ENCODE measurements around the gene CUL1.

The CUL1 gene

DNA sequence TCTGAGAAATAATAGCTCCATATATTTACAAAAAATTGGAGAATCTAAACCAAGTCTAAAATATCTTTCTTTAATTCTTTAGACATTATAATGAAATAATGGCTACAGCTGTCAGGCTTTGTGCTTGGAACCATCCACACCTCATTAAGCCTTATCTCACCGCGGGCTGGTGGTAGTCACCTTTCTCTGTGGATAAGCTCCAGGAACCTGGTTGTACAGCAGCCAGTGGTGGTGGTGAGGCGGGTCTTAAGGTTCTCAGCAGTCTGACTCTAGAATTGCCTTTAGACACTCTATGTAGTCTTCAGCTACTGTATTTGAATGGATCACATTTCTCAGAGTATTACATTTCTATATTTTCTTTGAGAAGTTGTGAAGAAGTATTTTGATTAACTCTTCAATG, 34.2 kb downstream of the CUL1 start:
- H3K9me3 ChIP-seq (ENCODE audit: insufficient read depth, low read length, severe bottlenecking), result no peaks in the 10 kb centered on the region
- DNase-seq, result no peak
- peaks cover 52% of the 10 kb centered on the region for H4K20me1 ChIP-seq (ENCODE audit: insufficient read depth, low read length)
- ATAC-seq (ENCODE audit: insufficient read depth, low read depth), result no peak
- no peak overlapping the region for H3K4me2 ChIP-seq (ENCODE audit: insufficient read depth, low read length)
- peaks cover 75% of the 10 kb centered on the region for H3K36me3 ChIP-seq (ENCODE audit: insufficient read depth, low read length)
- no peaks in the 10 kb centered on the region for H3K27me3 ChIP-seq (ENCODE audit: insufficient read depth, low read length, poor library complexity)
- no peak overlapping the region for H3K9ac ChIP-seq (ENCODE audit: low read depth, low read length)
- H3K27ac ChIP-seq (ENCODE audit: low read length), result no peak overlapping the region
- H3K4me3 ChIP-seq (ENCODE audit: low read depth in 1 of 2, low read length in 2 of 2), result no peak overlapping the region
- H3K79me2 ChIP-seq (ENCODE audit: insufficient read depth, low read length), result peaks cover 86% of the 10 kb centered on the region
- H2AFZ ChIP-seq (ENCODE audit: low read depth, low read length), result no peak overlapping the region
- TF ChIP-seq CTCF (IDR thresholded peaks at IDR 0.05; ENCODE audit: borderline replicate concordance, extremely low read depth, low read length, poor library complexity, severe bottlenecking) (no peak), EZH2 (IDR thresholded peaks at IDR 0.05; ENCODE audit: borderline replicate concordance, low read depth, low read length, severe bottlenecking) (no peak)
- H3K4me1 ChIP-seq (ENCODE audit: insufficient read depth, low read length), result no peaks in the 10 kb centered on the region

- Histone ChIP-seq H3K9ac (ENCODE audit: low read depth, low read length) (no peak overlapping the region), H3K9me3 (ENCODE audit: insufficient read depth, low read length, severe bottlenecking) (no peaks in the 10 kb centered on the region), H3K36me3 (ENCODE audit: insufficient read depth, low read length) (peaks cover 82% of the 10 kb centered on the region), H4K20me1 (ENCODE audit: insufficient read depth, low read length) (peaks cover 47% of the 10 kb centered on the region), H3K79me2 (ENCODE audit: insufficient read depth, low read length) (peaks cover 86% of the 10 kb centered on the region), H2AFZ (ENCODE audit: low read depth, low read length) (no peak overlapping the region), H3K27me3 (ENCODE audit: insufficient read depth, low read length, poor library complexity) (no peaks in the 10 kb centered on the region), H3K4me2 (ENCODE audit: insufficient read depth, low read length) (no peak overlapping the region), H3K4me1 (ENCODE audit: insufficient read depth, low read length) (no peaks in the 10 kb centered on the region), H3K27ac (ENCODE audit: low read length) (no peak overlapping the region), H3K4me3 (ENCODE audit: low read depth in 1 of 2, low read length in 2 of 2) (no peak overlapping the region)
- ATAC-seq (ENCODE audit: insufficient read depth, low read depth) (no peak), DNase-seq (no peak)
- TF ChIP-seq CTCF (IDR thresholded peaks at IDR 0.05; ENCODE audit: borderline replicate concordance, extremely low read depth, low read length, poor library complexity, severe bottlenecking), result no peak
These were observed 34.8 kb downstream of the CUL1 start for GRCh38 chr7:148733496-148733895.

- H3K79me2 ChIP-seq (ENCODE audit: insufficient read depth, low read length), result peaks cover 80% of the 10 kb centered on the region
These were observed 36.4 kb downstream of the CUL1 start for GRCh38 chr7:148735141-148735540.

More at GRCh38 chr7:148735141-148735540, 36.4 kb downstream of the CUL1 start:
- ATAC-seq (ENCODE audit: insufficient read depth, low read depth) (no peak), DNase-seq (no peak)
- Histone ChIP-seq H3K27ac (ENCODE audit: low read length) (no peak overlapping the region), H3K4me2 (ENCODE audit: insufficient read depth, low read length) (no peak overlapping the region), H3K9ac (ENCODE audit: low read depth, low read length) (no peak overlapping the region), H2AFZ (ENCODE audit: low read depth, low read length) (no peak overlapping the region), H3K27me3 (ENCODE audit: insufficient read depth, low read length, poor library complexity) (no peaks in the 10 kb centered on the region), H3K4me3 (ENCODE audit: low read depth in 1 of 2, low read length in 2 of 2) (no peak overlapping the region), H3K4me1 (ENCODE audit: insufficient read depth, low read length) (no peaks in the 10 kb centered on the region), H3K9me3 (ENCODE audit: insufficient read depth, low read length, severe bottlenecking) (no peaks in the 10 kb centered on the region), H4K20me1 (ENCODE audit: insufficient read depth, low read length) (peaks cover 32% of the 10 kb centered on the region), H3K36me3 (ENCODE audit: insufficient read depth, low read length) (peaks cover 87% of the 10 kb centered on the region)
- TF ChIP-seq EZH2 (IDR thresholded peaks at IDR 0.05; ENCODE audit: borderline replicate concordance, low read depth, low read length, severe bottlenecking) (no peak), CTCF (IDR thresholded peaks at IDR 0.05; ENCODE audit: borderline replicate concordance, extremely low read depth, low read length, poor library complexity, severe bottlenecking) (no peak)

Data from DND-41 (cell line).